NCI-H82 treated with DMSO at 0.1 percent for 48 hours (cell line): ENCODE data around the gene VPS4B.
"Not testable (repeated sequence)": the region's sequence is repeated elsewhere in the genome, so short reads cannot be mapped to it uniquely, and the experiment has no call there.

Experiments
- DNase-seq: peaks from one replicate; lab custom pipeline; 2025; ENCODE audit not compliant: unreplicated experiment; lab: John Stamatoyannopoulos, UW

The VPS4B gene

GRCh38 chr18:63422087-63422863 is at the start of gene VPS4B:
VPS4B (minus strand) TSS chr18:63422476; CDS start chr18:63422259, 217 bp downstream.
- DNase-seq = peak; percentile 93

DNA sequence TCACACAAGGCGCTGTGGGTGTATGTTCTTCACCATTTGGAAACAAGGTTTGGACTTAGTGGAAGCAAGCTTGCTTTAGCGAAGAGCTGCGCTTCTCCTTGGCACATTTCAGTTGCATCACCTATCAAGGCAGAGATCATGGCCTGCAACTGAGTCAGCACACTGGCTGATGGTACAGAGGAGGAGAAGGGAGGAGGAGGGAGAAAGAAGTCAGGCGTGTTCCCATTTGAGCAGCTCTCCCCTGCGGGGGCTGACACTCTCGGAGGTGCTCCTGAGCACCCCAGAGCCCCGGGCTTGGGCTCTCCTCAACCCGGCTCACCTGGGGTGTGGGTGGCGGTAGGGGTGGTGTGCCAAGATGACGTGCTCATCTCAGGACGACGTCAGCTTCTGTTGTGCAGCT is 48.5 kb upstream of the VPS4B start:
- no peak for DNase-seq

GRCh38 chr18:63468575-63468974 is 46.3 kb upstream of the VPS4B start:
- DNase-seq = no peak

DNA sequence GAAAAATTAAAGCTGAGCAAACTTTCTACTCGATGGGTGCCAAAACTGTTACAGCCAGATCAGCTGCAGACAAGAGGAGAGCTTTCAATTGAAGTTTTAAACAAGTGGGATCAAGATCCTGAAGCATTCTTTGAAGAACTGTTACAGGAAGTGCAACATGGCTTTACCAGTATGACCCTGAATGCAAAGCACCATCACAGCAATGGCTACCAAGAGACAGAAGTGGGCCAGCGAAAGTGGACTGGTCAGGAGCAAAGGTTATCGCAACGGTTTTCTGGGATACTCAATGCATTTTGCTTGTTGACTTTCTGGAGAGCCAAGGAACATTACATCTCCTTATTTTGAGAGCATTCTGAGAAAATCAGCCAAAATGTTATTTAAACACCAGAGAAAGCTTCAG is 45.4 kb upstream of the VPS4B start:
- DNase-seq = no peak

- DNase-seq = no peak
Observed at GRCh38 chr18:63465059-63465458, 42.8 kb upstream of the VPS4B start.

DNA sequence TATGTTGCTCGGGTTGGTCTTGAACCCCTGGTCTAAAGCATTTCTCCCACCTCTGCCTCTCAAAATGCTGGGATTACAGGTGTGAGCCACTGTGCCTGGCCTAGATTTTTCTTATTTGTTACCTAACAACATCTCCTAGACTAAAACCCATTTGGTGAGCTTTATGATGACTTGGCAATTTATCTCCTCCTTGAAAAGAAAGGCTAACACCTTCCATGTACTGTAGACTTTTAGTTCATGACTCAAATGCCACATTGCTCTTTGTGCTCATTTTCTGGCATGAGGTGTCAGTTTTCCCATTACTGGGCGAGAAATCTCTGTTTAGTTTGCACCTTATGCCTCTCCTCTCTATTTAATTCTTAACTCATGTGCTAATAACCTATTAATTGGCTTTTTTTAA is 42.2 kb upstream of the VPS4B start:
- DNase-seq = no peak

DNA sequence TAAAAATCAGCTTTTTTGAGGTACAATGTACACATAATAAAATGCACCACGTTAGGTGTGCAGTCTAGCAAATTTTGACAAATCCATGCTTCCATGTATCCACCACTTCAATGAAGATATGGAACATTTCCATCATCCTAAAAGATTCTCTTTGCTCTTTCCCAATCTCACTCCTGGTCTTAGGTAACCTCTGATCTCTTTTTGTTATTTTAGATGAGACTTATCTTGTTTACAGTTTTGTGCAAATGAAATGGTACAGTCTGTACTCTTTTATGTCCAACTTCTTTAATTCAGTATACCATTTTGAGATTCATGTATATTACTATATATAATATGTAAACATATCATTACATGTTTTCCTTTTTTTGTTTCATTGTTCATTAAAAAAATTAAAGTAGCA is 38.1 kb upstream of the VPS4B start:
- DNase-seq = no peak

DNA sequence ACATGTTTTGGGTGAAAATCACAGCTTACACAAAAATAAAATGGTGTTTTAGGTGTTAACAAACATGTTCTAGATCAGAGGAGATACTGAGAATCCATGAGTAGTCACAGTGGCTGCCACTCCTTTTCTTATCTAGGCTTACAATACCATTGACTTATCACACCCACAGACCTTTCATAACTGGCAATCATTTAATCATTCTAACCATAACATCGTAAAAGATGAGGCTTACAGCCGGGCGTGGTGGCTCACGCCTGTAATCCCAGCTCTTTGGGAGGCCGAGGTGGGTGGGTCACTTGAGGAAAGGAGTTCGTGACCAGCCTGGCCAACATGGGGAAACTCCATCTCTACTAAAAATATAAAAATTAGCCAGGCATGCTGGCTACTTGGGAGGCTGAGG is 35.7 kb upstream of the VPS4B start:
- no peak for DNase-seq

DNA sequence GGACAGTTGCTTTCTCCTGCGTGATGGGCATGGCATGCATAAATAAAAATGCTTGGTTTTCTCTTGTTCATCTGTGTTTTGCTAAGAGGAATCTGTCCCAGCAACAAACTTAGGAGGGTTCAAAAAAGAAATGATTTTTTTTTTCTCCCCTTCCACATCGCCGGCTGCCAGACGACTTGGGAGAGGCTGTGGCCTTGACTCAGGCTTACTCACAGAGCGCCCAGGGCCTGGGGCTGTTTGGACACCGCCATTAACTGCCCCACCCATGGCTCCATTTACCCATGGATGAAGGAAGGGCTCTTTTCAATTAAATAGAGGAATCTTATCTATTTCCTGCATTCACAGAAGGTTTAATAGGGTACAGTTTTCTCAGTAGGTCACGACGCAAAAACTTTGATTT is 32.2 kb upstream of the VPS4B start:
- DNase-seq = no peak

- DNase-seq = not testable (repeated sequence)
Observed at GRCh38 chr18:63452751-63453150, 30.5 kb upstream of the VPS4B start.

DNA sequence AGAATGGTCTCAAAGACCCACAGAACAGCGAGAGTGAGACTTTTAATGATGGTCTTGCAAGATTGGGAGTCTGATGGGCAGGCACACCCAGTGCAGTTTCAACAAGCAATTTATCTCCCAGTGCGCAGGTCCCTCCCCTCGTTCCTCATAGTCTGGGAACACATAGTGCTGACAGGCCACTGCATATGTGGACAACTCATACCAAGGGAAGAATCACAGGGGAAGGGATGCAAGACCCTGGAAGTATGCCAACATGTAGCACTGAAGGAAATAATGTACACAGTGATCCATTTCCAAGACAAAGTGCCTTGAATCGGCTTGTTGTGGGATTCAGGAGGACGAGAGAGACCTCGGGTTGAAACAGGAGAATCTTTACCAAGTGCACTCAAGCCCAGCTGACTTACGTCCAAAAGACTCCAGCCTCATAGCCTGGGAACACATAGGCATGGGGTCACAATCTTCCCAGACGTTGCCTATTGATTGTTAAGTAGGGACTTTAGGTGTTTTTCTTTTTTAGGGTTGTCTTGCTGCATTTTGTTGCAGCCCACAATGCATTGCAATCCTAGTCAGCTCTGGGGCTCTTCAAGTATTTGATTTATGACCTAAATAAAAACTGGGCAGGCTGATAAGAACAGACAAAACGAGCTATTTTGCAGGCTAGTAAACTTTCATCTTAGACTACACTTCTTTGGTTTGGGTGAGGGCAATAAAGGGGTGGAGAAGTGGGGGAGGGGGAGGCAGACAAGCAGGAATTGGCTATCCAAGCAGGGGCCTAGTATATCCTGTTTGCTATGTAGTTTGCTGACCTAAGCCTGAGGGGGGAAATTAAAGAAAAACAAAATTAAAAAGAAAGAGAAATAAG is 29.8 kb upstream of the VPS4B start:
- no peak for DNase-seq

DNA sequence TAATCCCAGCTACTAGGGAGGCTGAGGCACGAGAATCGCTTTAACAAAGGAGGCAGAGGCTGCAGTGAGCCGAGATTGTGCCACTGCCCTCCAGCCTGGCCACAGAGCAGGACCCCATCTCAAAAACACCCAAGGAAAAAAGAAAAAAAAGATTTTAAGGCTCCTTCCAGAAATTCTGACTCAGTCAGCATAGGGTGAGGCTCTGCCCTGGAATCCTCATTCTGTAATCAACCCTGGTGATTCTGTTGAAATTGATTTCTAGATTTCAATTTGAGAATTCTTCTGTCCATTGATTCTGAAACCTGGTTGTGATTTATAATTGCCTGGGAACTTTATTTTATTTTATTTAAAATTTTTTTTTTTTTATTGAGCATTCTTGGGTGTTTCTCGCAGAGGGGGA is 27.1 kb upstream of the VPS4B start:
- no peak for DNase-seq

GRCh38 chr18:63447066-63447465 is 24.8 kb upstream of the VPS4B start:
- DNase-seq = no peak

GRCh38 chr18:63446266-63446665 is 24.0 kb upstream of the VPS4B start:
- no peak for DNase-seq

- DNase-seq = no peak
Observed at GRCh38 chr18:63445037-63445436, 22.8 kb upstream of the VPS4B start.

DNA sequence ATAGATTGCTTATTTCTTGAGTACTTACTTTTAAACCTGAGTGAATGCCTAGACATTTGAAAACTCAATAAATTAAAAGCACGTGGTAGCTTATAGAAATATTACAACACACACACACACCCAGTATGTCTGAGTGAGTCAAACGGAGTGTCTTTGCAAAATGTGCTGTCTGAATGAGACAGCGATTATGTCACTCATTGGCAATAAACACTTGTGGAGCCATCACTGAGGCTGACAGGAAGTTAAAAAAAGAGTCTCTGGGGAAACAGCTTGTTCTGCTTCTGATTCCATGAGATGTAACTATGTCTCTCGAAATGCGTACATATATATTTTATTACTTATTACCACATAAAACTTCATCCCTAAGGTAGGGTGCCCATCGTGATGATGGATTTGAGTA is 22.3 kb upstream of the VPS4B start:
- DNase-seq = no peak

DNA sequence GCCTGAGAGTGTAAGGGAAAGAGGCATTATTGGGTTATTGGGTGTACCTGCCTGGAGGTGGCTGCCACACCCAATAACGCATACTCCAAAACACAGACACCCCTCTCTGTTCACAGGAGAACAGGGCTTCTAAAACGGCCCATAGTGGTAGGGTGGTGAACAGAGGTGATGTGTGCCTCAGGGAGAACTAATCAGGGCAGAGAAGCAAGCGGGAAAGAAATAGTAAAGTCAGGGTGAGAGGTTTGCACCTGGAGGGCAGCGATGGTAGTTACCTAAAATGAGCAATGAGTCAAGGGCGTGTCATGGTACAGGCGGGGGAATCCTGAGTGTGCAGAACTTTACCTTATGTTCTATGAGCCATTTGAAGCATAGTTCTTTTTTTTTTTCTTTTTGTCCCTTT is 21.6 kb upstream of the VPS4B start:
- DNase-seq = no peak

DNA sequence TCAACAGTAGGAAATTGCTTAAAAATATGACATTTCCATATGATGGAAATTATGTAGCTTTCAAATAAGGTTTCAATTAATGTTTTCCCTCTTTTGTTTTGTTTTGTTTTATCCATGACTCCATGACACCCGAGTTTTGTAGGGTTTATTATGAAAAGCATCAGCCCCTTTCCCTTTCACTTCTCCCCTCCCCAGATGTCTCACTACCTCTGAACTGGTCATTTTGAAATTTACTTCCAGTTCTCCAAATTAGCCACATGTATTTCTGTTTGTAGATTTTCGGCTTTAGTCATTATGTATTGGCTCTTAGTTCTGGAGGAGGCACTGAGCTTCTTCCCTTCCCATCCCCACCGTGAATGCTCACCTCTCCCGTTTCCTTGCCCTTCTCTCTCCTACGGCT is 18.6 kb upstream of the VPS4B start:
- no peak for DNase-seq

DNA sequence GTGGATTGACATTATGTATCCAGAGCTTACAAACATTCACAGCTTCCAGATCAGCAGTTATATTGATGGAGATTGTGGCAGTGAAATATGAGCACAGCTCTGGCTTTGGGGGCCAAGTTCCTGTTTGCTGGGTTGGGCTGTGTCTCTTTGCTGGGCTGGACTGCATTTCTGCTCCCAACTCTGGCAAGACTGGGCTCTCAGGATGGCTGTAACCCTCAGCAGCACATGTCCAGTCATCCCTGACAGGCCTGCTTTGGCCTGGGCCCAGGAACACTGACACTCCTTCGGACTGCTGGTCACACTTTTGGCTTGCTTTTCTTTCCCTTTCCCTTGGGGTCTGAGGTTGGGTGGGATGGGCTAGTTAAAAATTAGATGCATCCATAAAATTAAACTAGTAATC is 17.9 kb upstream of the VPS4B start:
- DNase-seq = no peak

DNA sequence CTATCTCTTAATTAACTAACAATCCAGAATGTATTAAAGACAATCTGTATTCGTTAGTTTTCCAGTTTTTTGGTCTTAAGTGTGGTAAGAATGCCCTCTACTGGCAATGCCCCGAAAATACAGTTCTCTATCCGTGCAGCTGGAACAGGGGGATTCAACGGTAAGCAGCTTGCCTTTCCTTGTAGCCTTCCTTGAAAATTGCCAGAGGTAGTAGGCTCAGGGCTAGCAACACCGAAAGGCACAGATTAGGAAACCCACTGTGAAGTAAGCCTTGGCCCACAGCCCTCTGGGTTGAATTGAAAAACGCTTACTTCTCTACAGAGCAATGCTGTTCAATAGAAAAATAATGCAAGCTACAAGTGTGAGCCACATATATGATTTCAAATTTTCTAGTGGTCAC is 17.1 kb upstream of the VPS4B start:
- DNase-seq = peak; percentile 69

GRCh38 chr18:63438181-63438580 is 15.9 kb upstream of the VPS4B start:
- DNase-seq = no peak

GRCh38 chr18:63433334-63433866 is 11.1 kb upstream of the VPS4B start:
- DNase-seq = no peak
